K562 (cell line): ENCODE data around the gene C1orf21. TPM values are rescaled to one million over a fixed set of nuclear protein-coding genes. Genes with fewer than 3 reads are reported as not detected.

Experiments
- ATAC-seq: fragments of 200-7000 bp; cut with Tn5 transposase; 3 replicates; pipeline ENCODE4 v1.9.1; 2020; ENCODE audit warnings: moderate library complexity
- BruUV-seq: library from RNA; stranded (reverse); fragments of 400-500 nt; replicated peaks from 2 replicates; lab custom pipeline; 2021; lab: Mats Ljungman, UMichigan
- CTCF ChIA-PET: fragments of 300-600 bp; formaldehyde crosslinking; extraction: SDS; loops from one replicate; lab custom pipeline; 2021; ENCODE audit warnings: low intra/inter-chr PET ratio; lab: Yijun Ruan, JAX
- POLR2A ChIA-PET: fragments of 300-600, 350-650 bp; sonication (Branson Sonifier 250); formaldehyde crosslinking; extraction: SDS; loops from one replicate; lab custom pipeline; 2021; ENCODE audit warnings: antibody characterized with exemption, inconsistent platforms; lab: Yijun Ruan, JAX
- DNase-seq, 4 experiments: peaks; one replicate each; pipeline versions ENCODE4 v3.0.0 to v3.0.0-alpha.2; 2011 to 2018; ENCODE audit warnings: low spot score in 3 of 4, mixed read lengths in 3 of 4; ENCODE audit errors: extremely low read depth in 1 of 4
- FAIRE-seq: peaks from 2 replicates; lab custom pipeline; 2011; peaks lifted over from hg19 to GRCh38; lab: Jason Lieb, UNC
- H2AFZ ChIP-seq: 2 replicates; pipeline ENCODE4 v1.6.0; 2011; ENCODE audit warnings: low read depth, low read length, control low read depth, inconsistent platforms
- H3K27ac ChIP-seq: fragments of 200-600 bp; 3 replicates; pipeline ENCODE4 v1.8.0; 2011; ENCODE audit warnings: low read depth, mild to moderate bottlenecking, control low read depth, inconsistent platforms, low read length, moderate library complexity, mixed read lengths; ENCODE audit errors: extremely low read depth
- H3K27me3 ChIP-seq, 2 experiments: fragments of 300-600 bp in 1 of 2; 2 replicates in 1 of 2; 3 replicates in 1 of 2; pipeline versions ENCODE4 v1.6.0 to v1.8.0; 2011; ENCODE audit warnings: inconsistent platforms in 2 of 2, low read length in 2 of 2, mild to moderate bottlenecking in 1 of 2, mixed read lengths in 1 of 2, moderate library complexity in 1 of 2; ENCODE audit not compliant: control insufficient read depth in 2 of 2, insufficient read depth in 2 of 2
- H3K36me3 ChIP-seq: fragments of 300-600 bp; 3 replicates; pipeline ENCODE4 v1.8.0; 2011; ENCODE audit warnings: mild to moderate bottlenecking, low read length, inconsistent platforms; ENCODE audit not compliant: control insufficient read depth, insufficient read depth
- H3K4me1 ChIP-seq, 2 experiments: fragments of 200-600 bp in 1 of 2; replicated peaks in 1 of 2; 2 replicates in 1 of 2; 3 replicates in 1 of 2; pipeline versions ENCODE4 v1.5.1 to v1.8.0; 2011; ENCODE audit warnings: inconsistent platforms in 2 of 2, low read length in 2 of 2, mild to moderate bottlenecking in 1 of 2, mixed read lengths in 1 of 2, moderate library complexity in 1 of 2; ENCODE audit not compliant: control insufficient read depth in 2 of 2, insufficient read depth in 2 of 2
- H3K4me2 ChIP-seq: 2 replicates; pipeline ENCODE4 v1.6.1; 2011; ENCODE audit warnings: low read length, control low read depth, inconsistent platforms, mixed read lengths; ENCODE audit not compliant: insufficient read depth
- H3K4me3 ChIP-seq: fragments of 200-600 bp; sonication (generic), shearing (Covaris generic); 2 replicates; pipeline ENCODE4 v1.5.1; 2016; ENCODE audit warnings: control low read depth, inconsistent platforms
- H3K79me2 ChIP-seq: fragments of 200-600 bp; 3 replicates; pipeline ENCODE4 v1.8.0; 2011; ENCODE audit warnings: low read length, inconsistent platforms; ENCODE audit not compliant: control insufficient read depth, insufficient read depth
- H3K9ac ChIP-seq, 2 experiments: 2 replicates each; pipeline versions ENCODE4 v1.6.0 to v1.6.1; 2011; ENCODE audit warnings: low read depth in 2 of 2, low read length in 2 of 2, control low read depth in 1 of 2, inconsistent platforms in 1 of 2, mild to moderate bottlenecking in 1 of 2, mixed read lengths in 1 of 2; ENCODE audit not compliant: insufficient read depth in 1 of 2
- H3K9me1 ChIP-seq: one replicate; pipeline ENCODE4 v1.6.0; 2011; ENCODE audit warnings: inconsistent platforms, mild to moderate bottlenecking, low read length, moderate library complexity; ENCODE audit not compliant: control insufficient read depth, insufficient read depth
- H3K9me3 ChIP-seq: replicated peaks from 2 replicates; pipeline ENCODE4 v1.5.1; 2011; ENCODE audit warnings: low read depth, low read length, inconsistent platforms; ENCODE audit not compliant: control insufficient read depth, insufficient read depth
- H4K20me1 ChIP-seq: replicated peaks from 2 replicates; pipeline ENCODE4 v1.6.1; 2011; ENCODE audit warnings: low read length, inconsistent platforms, mixed read lengths; ENCODE audit not compliant: control insufficient read depth, insufficient read depth
- DDX20 ChIP-seq: fragments of 450-650 bp; IDR thresholded peaks from 2 replicates; pipeline ENCODE4 v1.6.1; 2016; ENCODE audit warnings: missing genetic modification characterization, low read depth, mild to moderate bottlenecking, missing compliant biosample characterization, moderate library complexity
- ETV5 ChIP-seq: sonication (generic); formaldehyde crosslinking; IDR thresholded peaks from 2 replicates; pipeline ENCODE4 v1.4.0; 2020; ENCODE audit warnings: low read depth, mild to moderate bottlenecking, missing genetic modification reagents
- FOXA3 ChIP-seq, 2 experiments: fragments of 450-650 bp in 1 of 2; sonication (generic) in 1 of 2; formaldehyde crosslinking; IDR thresholded peaks in 1 of 2; conservative IDR thresholded peaks in 1 of 2; 2 replicates each; pipeline versions ENCODE4 v1.4.0 to v1.8.0; 2020 to 2022; ENCODE audit warnings: mild to moderate bottlenecking in 2 of 2, missing genetic modification reagents in 1 of 2
- HNRNPH1 ChIP-seq: fragments of 200-400 bp; formaldehyde crosslinking; optimal IDR thresholded peaks from 2 replicates; pipeline ENCODE3; 2017; ENCODE audit warnings: low read depth, mild to moderate bottlenecking, low read length, moderate library complexity
- HNRNPL ChIP-seq: fragments of 200-400 bp; formaldehyde crosslinking; IDR thresholded peaks from 2 replicates; pipeline ENCODE4 v1.6.1; 2017; ENCODE audit warnings: low read depth, mild to moderate bottlenecking, low read length
- ILK ChIP-seq: fragments of 450-650 bp; IDR thresholded peaks from 2 replicates; pipeline ENCODE4 v1.6.1; 2016; ENCODE audit warnings: missing genetic modification characterization, low read depth, mild to moderate bottlenecking, missing compliant biosample characterization, moderate library complexity, borderline replicate concordance
- MECOM ChIP-seq: fragments of 250-450 bp; sonication (Bioruptor Pico); IDR thresholded peaks from 2 replicates; pipeline ENCODE4 v1.8.0; 2022; ENCODE audit warnings: inconsistent platforms
- MYC ChIP-seq, 2 experiments: fragments of 250-450 bp in 1 of 2; sonication (Bioruptor Pico) in 1 of 2; IDR thresholded peaks; 2 replicates each; pipeline versions ENCODE4 v1.5.1 to v1.6.1; 2012 to 2021; ENCODE audit warnings: low read depth in 2 of 2, borderline replicate concordance in 1 of 2, improper control_type of control experiment in 1 of 2, low read length in 1 of 2, mild to moderate bottlenecking in 1 of 2, moderate library complexity in 1 of 2
- NR1H2 ChIP-seq: sonication (generic); formaldehyde crosslinking; IDR thresholded peaks from 2 replicates; pipeline ENCODE4 v1.4.0; 2020; ENCODE audit warnings: mild to moderate bottlenecking, missing genetic modification reagents
- RCOR1 ChIP-seq, 2 experiments: IDR thresholded peaks; 2 replicates each; pipeline ENCODE4 v1.6.1; 2012; ENCODE audit warnings: low read depth in 2 of 2, low read length in 2 of 2, borderline replicate concordance in 1 of 2, improper control_type of control experiment in 1 of 2
- TAF1 ChIP-seq: IDR thresholded peaks from 2 replicates; pipeline ENCODE4 v1.6.1; 2011; ENCODE audit warnings: mild to moderate bottlenecking, low read length, moderate library complexity; ENCODE audit not compliant: insufficient read depth, control insufficient read depth, severe bottlenecking; ENCODE audit errors: extremely low read depth
- TAF7 ChIP-seq: fragments of 450-650 bp; IDR thresholded peaks from 2 replicates; pipeline ENCODE4 v1.6.1; 2016; ENCODE audit warnings: missing genetic modification characterization, missing compliant biosample characterization
- TBP ChIP-seq: optimal IDR thresholded peaks from 2 replicates; pipeline ENCODE3; 2011; ENCODE audit warnings: low read depth, low read length, improper control_type of control experiment
- ZNF444 ChIP-seq: fragments of 250-450 bp; sonication (Bioruptor Pico); IDR thresholded peaks from 2 replicates; pipeline ENCODE4 v1.4.0; 2020; ENCODE audit warnings: mild to moderate bottlenecking, moderate library complexity
- ZNF764 ChIP-seq: fragments of 250-450 bp; sonication (Bioruptor Pico); IDR thresholded peaks from 2 replicates; pipeline ENCODE4 v1.4.0; 2020; ENCODE audit warnings: low read depth, mild to moderate bottlenecking, moderate library complexity
- ZNF785 ChIP-seq: fragments of 250-450 bp; sonication (Bioruptor Pico); IDR thresholded peaks from 2 replicates; pipeline ENCODE4 v1.4.0; 2020; ENCODE audit warnings: mild to moderate bottlenecking
- WGBS: fragments of 100-300 bp; shearing (Covaris generic); methylation state at CpG from one replicate; pipeline ENCODE4 v1.1.6; 2016; ENCODE audit warnings: low coverage, mixed read lengths; ENCODE audit not compliant: insufficient coverage; ENCODE audit errors: missing lambda C conversion rate; 5-methylcytosine and 5-hydroxymethylcytosine counted together
- in situ Hi-C: fragments of 300-500 bp; cut with MboI; formaldehyde crosslinking; loops from 4 replicates; pipeline ENCODE4 v1.15.0; 2018; ENCODE audit warnings: inconsistent platforms, mixed read lengths
- intact Hi-C: fragments of 100-400 bp; cut with micrococcal nuclease; formaldehyde crosslinking; loops from 2 replicates; pipeline ENCODE4 v1.14.2; 2022
- polyA plus RNA-seq, 8 experiments: library from polyadenylated mRNA; depleted of rRNA in 4 of 8; stranded (reverse) in 5 of 8; unstranded in 3 of 8; fragments of >200 nt; fragmentation: Nextera tagmentation in 2 of 8; fragmentation: Illumina TruSeq in 1 of 8; extraction: Ambion mirVana in 2 of 8; extraction: Trizol in 1 of 8; gene quantifications; 2 replicates each; pipeline versions ENCODE4 v1.2.1 to v1.2.3, GENCODE V29; 2011 to 2014; ENCODE audit warnings: inconsistent platforms in 1 of 8, missing spikeins in 1 of 8
- total RNA-seq, 7 experiments: library from RNA; depleted of rRNA in 6 of 7; stranded (reverse); fragments of >200 nt in 6 of 7; fragmentation: Illumina TruSeq in 2 of 7; extraction: Trizol in 2 of 7; gene quantifications; 2 replicates each; pipeline versions ENCODE4 v1.2.1 to v1.2.3, GENCODE V29; 2011 to 2021; ENCODE audit warnings: low replicate concordance in 1 of 7

The C1orf21 gene
- total and polyA plus RNA-seq, 9 of the 15 experiments (the other 6 are each of a cell fraction or from before 2014, with no cell fraction given) = under 0.01 to 0.31 (median 0.07) TPM

DNA sequence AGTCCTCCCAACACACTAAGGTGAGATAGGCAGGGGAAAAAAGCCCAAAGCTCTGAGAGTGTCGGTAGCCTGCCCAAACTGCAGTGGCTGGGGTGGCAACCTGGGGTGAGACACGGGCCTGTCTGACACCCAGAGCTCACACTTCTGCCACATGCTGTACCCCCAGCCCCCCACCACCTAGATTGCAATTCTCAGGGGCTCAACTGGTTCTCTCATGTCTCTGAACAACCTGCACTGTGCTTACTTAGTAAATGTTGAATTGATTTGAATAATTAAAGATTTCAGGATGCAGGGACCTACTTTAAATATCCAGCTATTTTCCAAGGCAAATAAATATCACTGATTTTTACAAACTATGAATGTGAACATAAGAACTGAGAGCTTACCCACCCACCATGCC is 252.4 kb downstream of the C1orf21 start (continued):
- TF ChIP-seq ETV5 (CRISPR knock-in tag) (no peak), TAF7 (tag) (no peak)

DNA sequence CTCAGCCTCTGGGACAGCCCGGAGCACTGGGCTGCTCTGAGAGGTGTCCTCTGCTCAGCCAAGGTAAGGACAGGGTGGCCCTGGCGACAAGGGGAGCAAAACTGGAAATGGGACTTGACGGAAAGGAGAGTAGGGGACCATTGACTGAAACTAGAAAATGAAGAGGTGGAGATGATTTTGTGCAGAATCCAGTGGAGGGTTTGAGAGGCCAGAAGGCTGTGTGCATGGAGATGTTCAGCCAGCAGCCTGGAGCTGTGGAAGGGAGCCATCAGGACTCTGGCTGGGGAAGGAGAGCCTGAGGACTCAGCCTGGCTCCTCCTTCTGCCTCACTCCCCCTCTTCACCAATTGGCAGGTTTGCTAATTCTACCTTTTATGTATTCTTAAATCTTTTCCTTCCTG is 253.7 kb downstream of the C1orf21 start:
- in situ Hi-C loops = no loop called here
- TF ChIP-seq MECOM (CRISPR knock-in tag) (no peak), ZNF764 (CRISPR knock-in tag) (no peak), NR1H2 (CRISPR knock-in tag) (no peak), ILK (no peak), TAF1 (no peak), MYC (IDR thresholded peaks at IDR 0.05; ENCODE audit: low read depth, low read length) (no peak), MYC (CRISPR knock-in tag; IDR thresholded peaks at IDR 0.05; ENCODE audit: borderline replicate concordance, low read depth) (no peak), DDX20 (tag) (no peak), HNRNPH1 (no peak), ZNF444 (CRISPR knock-in tag) (no peak), RCOR1 (IDR thresholded peaks at IDR 0.05; ENCODE audit: borderline replicate concordance in 1 of 2, low read depth in 2 of 2, low read length in 2 of 2) (no peak), HNRNPL (no peak), ZNF785 (CRISPR knock-in tag) (no peak), TBP (no peak), FOXA3 (CRISPR knock-in tag; conservative IDR thresholded peaks at IDR 0.05 in 1 of 2, IDR thresholded peaks at IDR 0.05 in 1 of 2) (no peak)
- TF ChIP-seq, all 486 proteins: peak for 0
- H3K4me1 ChIP-seq = no peaks in the 10 kb centered on the region
- no peaks in the 10 kb centered on the region for H3K36me3 ChIP-seq
- no peak overlapping the region for H2AFZ ChIP-seq
- H3K4me3 ChIP-seq = no peak overlapping the region
- ChIA-PET CTCF (no interaction called here), POLR2A (interaction anchor here (0.6 to 0.7 kb wide), 2 partner anchors 675 to 1383 kb away, joined by 3 to 4 read pairs; no protein-coding TSS in a partner anchor)
- H3K9me3 ChIP-seq = no peaks in the 10 kb centered on the region
- no peaks in the 10 kb centered on the region for H4K20me1 ChIP-seq
- DNase-seq (no peak), ATAC-seq (peak; percentile 49), FAIRE-seq (no peak)
- no peaks in the 10 kb centered on the region for H3K79me2 ChIP-seq
- no peak overlapping the region for H3K4me2 ChIP-seq
- intact Hi-C loops = no loop called here
- H3K27ac ChIP-seq = no peak overlapping the region
- no TSS peak for BruUV-seq
- H3K9me1 ChIP-seq = no peaks in the 10 kb centered on the region
- 2% methylated on average over 3 of the region's 3 CpGs for WGBS
- no peak overlapping the region for H3K9ac ChIP-seq
- peaks cover 10 to 23% of the 10 kb centered on the region in 2 experiments; a peak in 4 of 5 replicates for H3K27me3 ChIP-seq
